B cell (primary cell): ENCODE data around the gene OR52E8. TPM values are rescaled to one million over a fixed set of nuclear protein-coding genes. Genes with fewer than 3 reads are reported as not detected.
A peak's percentile ranks its signal among the peaks of the same experiment; 100 is the strongest.

Experiments used
- ATAC-seq: fragments of 200-7000 bp; cut with Tn5 transposase; one replicate; pipeline ENCODE4 v1.10.0; 2021; ENCODE audit warnings: low read depth, mild to moderate bottlenecking, moderate number of reproducible peaks, moderate library complexity
- CTCF ChIA-PET: fragments of 350-600 bp; sonication (Branson Sonifier 250); formaldehyde crosslinking; loops from one replicate; lab custom pipeline; 2021; ENCODE audit warnings: antibody characterized with exemption, inconsistent platforms; lab: Charles Lee
- POLR2A ChIA-PET: fragments of 350-600 bp; sonication (Branson Sonifier 250); formaldehyde crosslinking; loops from one replicate; lab custom pipeline; 2021; ENCODE audit warnings: antibody characterized with exemption; lab: Charles Lee
- DNase-seq: peaks from one replicate; pipeline ENCODE4 v3.0.0; 2013
- H2AFZ ChIP-seq: 2 replicates; pipeline ENCODE4 v1.6.1; 2012; ENCODE audit warnings: mild to moderate bottlenecking, low read depth, low read length; ENCODE audit not compliant: insufficient read depth, poor library complexity, severe bottlenecking
- H3K27ac ChIP-seq, 2 donors: 1 replicate in 1 of 2; 2 replicates in 1 of 2; pipeline ENCODE4 v1.5.1; 2012 to 2013; ENCODE audit warnings: low read length in 2 of 2, mild to moderate bottlenecking in 2 of 2, moderate library complexity in 1 of 2
- H3K27me3 ChIP-seq, 4 experiments: fragments of 200-600 bp in 1 of 4; sonication (generic) in 1 of 4; replicated peaks in 1 of 4; 1 replicate in 2 of 4; 2 replicates in 2 of 4; pipeline versions ENCODE4 v1.6.1 to v1.7.0; 2013 to 2016; ENCODE audit warnings: low read length in 3 of 4, mild to moderate bottlenecking in 2 of 4, mixed read lengths in 1 of 4, moderate library complexity in 1 of 4; ENCODE audit not compliant: insufficient read depth in 4 of 4, control insufficient read depth in 3 of 4; ENCODE audit errors: control extremely low read depth in 1 of 4
- H3K36me3 ChIP-seq, 2 experiments: replicated peaks in 1 of 2; 1 replicate in 1 of 2; 2 replicates in 1 of 2; pipeline versions ENCODE4 v1.6.1 to v1.7.1; 2013; ENCODE audit warnings: low read length in 1 of 2; ENCODE audit not compliant: insufficient read depth in 2 of 2, control insufficient read depth in 1 of 2; ENCODE audit errors: control extremely low read depth in 1 of 2, extremely low read depth in 1 of 2
- H3K4me1 ChIP-seq, 2 donors: fragments of 200-600 bp in 1 of 2; sonication (generic) in 1 of 2; 1 replicate in 1 of 2; 2 replicates in 1 of 2; pipeline versions ENCODE4 v1.5.1 to v1.6.1; 2013 to 2017; ENCODE audit warnings: low read length in 2 of 2; ENCODE audit not compliant: control insufficient read depth in 2 of 2, insufficient read depth in 2 of 2
- H3K4me2 ChIP-seq: replicated peaks from 2 replicates; pipeline ENCODE3; 2012; ENCODE audit warnings: mild to moderate bottlenecking, low read depth, low read length; ENCODE audit not compliant: poor library complexity, severe bottlenecking
- H3K4me3 ChIP-seq, 5 experiments: fragments of 200-600 bp in 1 of 5; sonication (generic) in 1 of 5; 1 replicate in 3 of 5; 2 replicates in 2 of 5; pipeline versions ENCODE4 v1.5.1 to v1.7.0; 2011 to 2016; ENCODE audit warnings: low read length in 4 of 5, mild to moderate bottlenecking in 4 of 5, low read depth in 2 of 5, control low read depth in 1 of 5, moderate library complexity in 1 of 5; ENCODE audit not compliant: insufficient read depth in 1 of 5; ENCODE audit errors: control extremely low read depth in 1 of 5, extremely low read depth in 1 of 5
- H3K79me2 ChIP-seq: fragments of 200-600 bp; sonication (generic); one replicate; pipeline ENCODE4 v1.6.0; 2016; ENCODE audit warnings: low read length; ENCODE audit not compliant: control insufficient read depth, insufficient read depth
- H3K9ac ChIP-seq: fragments of 200-600 bp; sonication (generic); 2 replicates; pipeline ENCODE4 v1.6.1; 2017; ENCODE audit warnings: mild to moderate bottlenecking, low read length, moderate library complexity
- H3K9me3 ChIP-seq, 3 donors: one replicate each; pipeline versions ENCODE4 v1.6.1 to v1.7.1; 2013; ENCODE audit warnings: low read length in 2 of 3; ENCODE audit not compliant: control insufficient read depth in 2 of 3, insufficient read depth in 1 of 3; ENCODE audit errors: control extremely low read depth in 1 of 3
- H4K20me1 ChIP-seq: 2 replicates; pipeline ENCODE4 v1.6.0; 2012; ENCODE audit warnings: mild to moderate bottlenecking, low read length; ENCODE audit not compliant: insufficient read depth, control insufficient read depth, poor library complexity, severe bottlenecking
- H3K27ac Mint-ChIP-seq: one replicate; pipeline ENCODE4 v1.8.0; 2021; ENCODE audit warnings: mixed read lengths
- H3K27me3 Mint-ChIP-seq: one replicate; pipeline ENCODE4 v1.8.0; 2021; ENCODE audit warnings: mixed read lengths
- H3K4me1 Mint-ChIP-seq: one replicate; pipeline ENCODE4 v1.8.0; 2021; ENCODE audit warnings: mixed read lengths
- H3K4me3 Mint-ChIP-seq: one replicate; pipeline ENCODE4 v1.8.0; 2021; ENCODE audit warnings: mixed read lengths
- H3K9me3 Mint-ChIP-seq: one replicate; pipeline ENCODE4 v1.8.0; 2022; ENCODE audit warnings: mixed read lengths; ENCODE audit not compliant: insufficient read depth
- CTCF ChIP-seq: fragments of 200-600 bp; IDR thresholded peaks from one replicate; pipeline ENCODE4 v1.8.0; 2022; ENCODE audit warnings: antibody characterized with exemption, mild to moderate bottlenecking
- EZH2 ChIP-seq: IDR thresholded peaks from 2 replicates; pipeline ENCODE4 v1.6.1; 2012; ENCODE audit warnings: borderline replicate concordance, low read depth, mild to moderate bottlenecking, moderate library complexity, low read length; ENCODE audit not compliant: insufficient read depth, poor library complexity, severe bottlenecking
- WGBS: methylation state at CpG from one replicate; pipeline ENCODE4 v1.1.5; 2013; ENCODE audit warnings: missing lambda C conversion rate; ENCODE audit not compliant: insufficient coverage; 5-methylcytosine and 5-hydroxymethylcytosine counted together
- intact Hi-C: fragments of 100-400 bp; cut with micrococcal nuclease; formaldehyde crosslinking; loops from one replicate; pipeline ENCODE4 v1.10.0; 2022
- polyA plus RNA-seq: library from polyadenylated mRNA; depleted of rRNA; stranded (reverse); fragments of >200 nt; gene quantifications from 2 replicates; pipeline ENCODE4 v1.2.3, GENCODE V29; 2012
- total RNA-seq, 2 donors: library from RNA; stranded (reverse); fragments of 120-200 nt in 1 of 2; gene quantifications; 1 replicate in 1 of 2; 2 replicates in 1 of 2; pipeline versions ENCODE4 v1.2.3 to v1.2.4, GENCODE V29; 2013 to 2022

The OR52E8 gene
- total and polyA plus RNA-seq, 2 donors (not counting 1 experiment from before 2014, with no cell fraction given) = not detected

- H3K4me1 ChIP-seq = peaks cover 10 to 12% of the 10 kb centered on the region in 2 donors
- peak overlapping the region; percentile 86 for H3K4me2 ChIP-seq
- ChIA-PET POLR2A (no interaction called here), CTCF (interaction anchor here (0.8 to 3.1 kb wide), 11 partner anchors 10 to 1172 kb away, joined by 3 to 28 read pairs (median 6); partner anchors contain the start of genes OR51D1 and TRIM5)
- no peak overlapping the region for H3K27ac Mint-ChIP-seq
- H3K36me3 ChIP-seq = no peaks in the 10 kb centered on the region
- DNase-seq (no peak), ATAC-seq (no peak)
- H3K79me2 ChIP-seq = no peaks in the 10 kb centered on the region
- H3K4me3 ChIP-seq = peak overlapping the region; percentile 52 to 66 (median 64)
- H2AFZ ChIP-seq = peak overlapping the region; percentile 90
- intact Hi-C loops = loop anchor here (2.0 kb wide), 1 partner anchor 1622 kb away; no protein-coding TSS in a partner anchor
- peaks cover 0 to 1% (median 0%) of the 10 kb centered on the region in 3 donors for H3K9me3 ChIP-seq
- H3K4me3 Mint-ChIP-seq = peak overlapping the region; percentile 91
- H3K4me1 Mint-ChIP-seq = peaks cover 12% of the 10 kb centered on the region
- H3K27ac ChIP-seq = no peak overlapping the region
- no peaks in the 10 kb centered on the region for H3K9me3 Mint-ChIP-seq
- peaks cover 38% of the 10 kb centered on the region for H3K27me3 Mint-ChIP-seq
- peaks cover 0 to 11% (median 9%) of the 10 kb centered on the region in 4 experiments for H3K27me3 ChIP-seq
- WGBS = 0% methylated on average over 3 of the region's 5 CpGs
- H4K20me1 ChIP-seq = no peaks in the 10 kb centered on the region
- H3K9ac ChIP-seq = peak overlapping the region; percentile 73
- TF ChIP-seq CTCF = no peak
- no peak for TF ChIP-seq EZH2
Measured at GRCh38 chr11:5809122-5809519, 48.4 kb downstream of the OR52E8 start.

GRCh38 chr11:5808500-5809121, 48.9 kb downstream of the OR52E8 start, which contains the start of gene OR52N2:
Gene OR52N2 (plus strand): TSS chr11:5808924. CDS start chr11:5820336, 11,412 bp downstream.
- Histone ChIP-seq H3K27me3 (peaks cover 0 to 11% (median 9%) of the 10 kb centered on the region in 4 experiments), H3K4me1 (peaks cover 10 to 12% of the 10 kb centered on the region in 2 donors), H3K9me3 (peaks cover 0 to 3% (median 0%) of the 10 kb centered on the region in 3 donors), H4K20me1 (no peaks in the 10 kb centered on the region), H3K9ac (peak within 1 kb of the TSS; percentile 73), H3K4me2 (peak within 1 kb of the TSS; percentile 86), H3K4me3 (peak within 1 kb of the TSS; percentile 52 to 66 (median 64)), H3K79me2 (no peaks in the 10 kb centered on the region), H2AFZ (peak within 1 kb of the TSS; percentile 90), H3K36me3 (no peaks in the 10 kb centered on the region), H3K27ac (peak within 1 kb of the TSS in 1 of 2 donors; percentile 24)
- DNase-seq (peak; percentile 84), ATAC-seq (peak; percentile 91)
- intact Hi-C loops = loop anchor here (1.0 to 2.0 kb wide), 4 partner anchors 124 to 1622 kb away; no protein-coding TSS in a partner anchor
- peaks cover 39% of the 10 kb centered on the region for H3K27me3 Mint-ChIP-seq
- CTCF ChIA-PET = interaction anchor here (0.9 to 3.1 kb wide), 7 partner anchors 10 to 1171 kb away, joined by 3 to 28 read pairs (median 5); partner anchors contain the start of genes OR51D1 and TRIM5
- no peak within 1 kb of the TSS for H3K27ac Mint-ChIP-seq
- WGBS = 2% methylated on average over 21 of the region's 24 CpGs
- TF ChIP-seq CTCF (peak; percentile 93), EZH2 (no peak)
- H3K4me3 Mint-ChIP-seq = peak within 1 kb of the TSS; percentile 91
- H3K9me3 Mint-ChIP-seq = no peaks in the 10 kb centered on the region
- H3K4me1 Mint-ChIP-seq = peaks cover 12% of the 10 kb centered on the region
- POLR2A ChIA-PET = no interaction called here
